Activated CD4-positive, alpha-beta T cell treated with anti-CD3 and anti-CD28 coated beads, Interleukin-2, amount 50 U/mL, for 48 hours (primary cell): Measurements from ENCODE around the gene COTL1.

ENCODE experiments used
- DNase-seq, 2 experiments: peaks; one replicate each; pipeline ENCODE4 v3.0.0-alpha.2; 2020

The COTL1 gene

GRCh38 chr16:84617791-84618580 lies at the start of gene COTL1:
Gene COTL1 (minus strand): TSS chr16:84618078. CDS start chr16:84617914, 164 bp downstream.
- DNase-seq = peak; percentile 96 to 97

- DNase-seq = no peak
These were observed 48.0 kb upstream of the COTL1 start for GRCh38 chr16:84665843-84666242.

- DNase-seq = no peak
These were observed 47.5 kb upstream of the COTL1 start for GRCh38 chr16:84665359-84665758.

GRCh38 chr16:84663433-84664101 lies 45.7 kb upstream of the COTL1 start:
- DNase-seq = no peak

GRCh38 chr16:84662471-84662870 lies 44.6 kb upstream of the COTL1 start:
- DNase-seq = no peak

- DNase-seq = no peak
These were observed 43.7 kb upstream of the COTL1 start for GRCh38 chr16:84661418-84662060.

GRCh38 chr16:84660973-84661372 lies 43.1 kb upstream of the COTL1 start:
- DNase-seq = no peak

- no peak for DNase-seq
These were observed 41.9 kb upstream of the COTL1 start for GRCh38 chr16:84659656-84660300.

- DNase-seq = no peak
These were observed 40.8 kb upstream of the COTL1 start for GRCh38 chr16:84658690-84659089.

- no peak for DNase-seq
These were observed 39.5 kb upstream of the COTL1 start for GRCh38 chr16:84657229-84657837.

- no peak for DNase-seq
These were observed 38.8 kb upstream of the COTL1 start for GRCh38 chr16:84656649-84657048.

- no peak for DNase-seq
These were observed 37.1 kb upstream of the COTL1 start for GRCh38 chr16:84654998-84655397.

GRCh38 chr16:84654238-84654637 lies 36.4 kb upstream of the COTL1 start:
- DNase-seq = no peak

- DNase-seq = no peak
These were observed 34.7 kb upstream of the COTL1 start for GRCh38 chr16:84652566-84652965.

GRCh38 chr16:84650062-84650991 lies 32.4 kb upstream of the COTL1 start:
- DNase-seq = no peak

GRCh38 chr16:84649511-84649861 lies 31.6 kb upstream of the COTL1 start:
- no peak for DNase-seq

GRCh38 chr16:84648595-84649510 lies 31.0 kb upstream of the COTL1 start:
- peak; percentile 43 to 51 for DNase-seq

GRCh38 chr16:84647828-84648594 lies 30.1 kb upstream of the COTL1 start, which contains the start of gene KLHL36:
Gene KLHL36 (plus strand): TSS chr16:84648511. CDS start chr16:84650868, 2,357 bp downstream.
- peak; percentile 70 to 72 for DNase-seq

GRCh38 chr16:84643674-84644073 lies 25.8 kb upstream of the COTL1 start:
- DNase-seq = no peak

GRCh38 chr16:84643180-84643583 lies 25.3 kb upstream of the COTL1 start:
- no peak for DNase-seq
